ENCODE results near the gene ETS1. TPM values are rescaled to one million over a fixed set of nuclear protein-coding genes. Genes with fewer than 3 reads are reported as not detected.

Gene ETS1
- total RNA-seq, 2 experiments from 2014 or later, result 203 to 466 TPM

GRCh38 chr11:128491195-128491936 is 96.0 kb downstream of the ETS1 start:
- H3K4me3 ChIP-seq (ENCODE audit: low read depth, low read length, poor library complexity, severe bottlenecking), result no peak overlapping the region
- peaks cover 92% of the 10 kb centered on the region for H3K79me2 ChIP-seq (ENCODE audit: insufficient read depth, low read depth, low read length)
- peaks cover 42% of the 10 kb centered on the region for H4K20me1 ChIP-seq (ENCODE audit: insufficient read depth, low read length)
- no peak for DNase-seq (ENCODE audit: low spot score)
- no peak overlapping the region for H2AFZ ChIP-seq (ENCODE audit: low read length)
- H3K36me3 ChIP-seq (ENCODE audit: insufficient read depth, low read length), result peaks cover 99% of the 10 kb centered on the region
- no peaks in the 10 kb centered on the region for H3K9me3 ChIP-seq (ENCODE audit: low read length)
- no peaks in the 10 kb centered on the region for H3K9me2 ChIP-seq (ENCODE audit: insufficient read depth, low read length)
- H3K4me1 ChIP-seq (ENCODE audit: insufficient read depth, low read length, poor library complexity, severe bottlenecking), result peaks cover 53% of the 10 kb centered on the region
- POLR2A ChIA-PET, result interaction anchor here (0.6 to 1.8 kb wide), 8 partner anchors 9 to 132 kb away, joined by 3 to 6 read pairs (median 4); no protein-coding TSS in a partner anchor
- TF ChIP-seq CTCF (conservative IDR thresholded peaks at IDR 0.05; ENCODE audit: low read length) (no peak), EZH2phosphoT487 (IDR thresholded peaks at IDR 0.05; ENCODE audit: borderline replicate concordance, low read depth, low read length) (no peak)
- intact Hi-C loops (cut with micrococcal nuclease; ENCODE audit: unreplicated experiment), result no loop called here
- H3K27ac ChIP-seq (ENCODE audit: low read depth, low read length, poor library complexity, severe bottlenecking), result peak overlapping the region; percentile 21
- no peak overlapping the region for H3K4me2 ChIP-seq (ENCODE audit: low read length)
- no TSS peak for BruUV-seq (replicated peaks)
- CTCF ChIA-PET (ENCODE audit: unreplicated experiment), result interaction anchor here (0.9 kb wide), 1 partner anchor 17 kb away, joined by 4 read pairs; no protein-coding TSS in a partner anchor

- H3K79me2 ChIP-seq (ENCODE audit: insufficient read depth, low read depth, low read length), result peaks cover 90% of the 10 kb centered on the region
- H3K27ac ChIP-seq (ENCODE audit: low read depth, low read length, poor library complexity, severe bottlenecking), result no peak overlapping the region
- H2AFZ ChIP-seq (ENCODE audit: low read length), result no peak overlapping the region
- intact Hi-C loops (cut with micrococcal nuclease; ENCODE audit: unreplicated experiment), result no loop called here
- DNase-seq (ENCODE audit: low spot score), result no peak
- no peaks in the 10 kb centered on the region for H3K9me3 ChIP-seq (ENCODE audit: low read length)
- H3K36me3 ChIP-seq (ENCODE audit: insufficient read depth, low read length), result peaks cover 99% of the 10 kb centered on the region
- no peak overlapping the region for H3K4me3 ChIP-seq (ENCODE audit: low read depth, low read length, poor library complexity, severe bottlenecking)
- H3K4me2 ChIP-seq (ENCODE audit: low read length), result no peak overlapping the region
- H4K20me1 ChIP-seq (ENCODE audit: insufficient read depth, low read length), result peaks cover 40% of the 10 kb centered on the region
- H3K4me1 ChIP-seq (ENCODE audit: insufficient read depth, low read length, poor library complexity, severe bottlenecking), result peaks cover 40% of the 10 kb centered on the region
- CTCF ChIA-PET (ENCODE audit: unreplicated experiment), result no interaction called here
- POLR2A ChIA-PET, result interaction anchor here (0.6 to 1.5 kb wide), 7 partner anchors 11 to 160 kb away, joined by 3 to 4 read pairs (median 4); no protein-coding TSS in a partner anchor
- no peaks in the 10 kb centered on the region for H3K9me2 ChIP-seq (ENCODE audit: insufficient read depth, low read length)
- TF ChIP-seq CTCF (conservative IDR thresholded peaks at IDR 0.05; ENCODE audit: low read length) (no peak), EZH2phosphoT487 (IDR thresholded peaks at IDR 0.05; ENCODE audit: borderline replicate concordance, low read depth, low read length) (no peak)
- BruUV-seq (replicated peaks), result no TSS peak
These were observed 97.3 kb downstream of the ETS1 start for GRCh38 chr11:128490092-128490491.

GRCh38 chr11:128488471-128488870 is 98.9 kb downstream of the ETS1 start:
- H3K79me2 ChIP-seq (ENCODE audit: insufficient read depth, low read depth, low read length), result peaks cover 90% of the 10 kb centered on the region
- no peak overlapping the region for H3K4me2 ChIP-seq (ENCODE audit: low read length)
- H4K20me1 ChIP-seq (ENCODE audit: insufficient read depth, low read length), result peaks cover 25% of the 10 kb centered on the region; the same call in 1 of the 2 replicates
- TF ChIP-seq CTCF (conservative IDR thresholded peaks at IDR 0.05; ENCODE audit: low read length), result no peak
- no peak for TF ChIP-seq EZH2phosphoT487 (IDR thresholded peaks at IDR 0.05; ENCODE audit: borderline replicate concordance, low read depth, low read length)
- H3K27ac ChIP-seq (ENCODE audit: low read depth, low read length, poor library complexity, severe bottlenecking), result no peak overlapping the region
- H3K36me3 ChIP-seq (ENCODE audit: insufficient read depth, low read length), result peaks cover 99% of the 10 kb centered on the region
- BruUV-seq (replicated peaks), result no TSS peak
- H3K4me3 ChIP-seq (ENCODE audit: low read depth, low read length, poor library complexity, severe bottlenecking), result no peak overlapping the region
- ChIA-PET CTCF (ENCODE audit: unreplicated experiment) (no interaction called here), POLR2A (no interaction called here)
- no peaks in the 10 kb centered on the region for H3K9me2 ChIP-seq (ENCODE audit: insufficient read depth, low read length)
- peaks cover 39% of the 10 kb centered on the region for H3K4me1 ChIP-seq (ENCODE audit: insufficient read depth, low read length, poor library complexity, severe bottlenecking)
- H3K9me3 ChIP-seq (ENCODE audit: low read length), result no peaks in the 10 kb centered on the region
- H2AFZ ChIP-seq (ENCODE audit: low read length), result no peak overlapping the region
- intact Hi-C loops (cut with micrococcal nuclease; ENCODE audit: unreplicated experiment), result no loop called here
- no peak for DNase-seq (ENCODE audit: low spot score)
